ENCODE results near the gene LRRC8E.
"Not testable (repeated sequence)": the region's sequence is repeated elsewhere in the genome, so short reads cannot be mapped to it uniquely, and the experiment has no call there.

Gene LRRC8E

DNA sequence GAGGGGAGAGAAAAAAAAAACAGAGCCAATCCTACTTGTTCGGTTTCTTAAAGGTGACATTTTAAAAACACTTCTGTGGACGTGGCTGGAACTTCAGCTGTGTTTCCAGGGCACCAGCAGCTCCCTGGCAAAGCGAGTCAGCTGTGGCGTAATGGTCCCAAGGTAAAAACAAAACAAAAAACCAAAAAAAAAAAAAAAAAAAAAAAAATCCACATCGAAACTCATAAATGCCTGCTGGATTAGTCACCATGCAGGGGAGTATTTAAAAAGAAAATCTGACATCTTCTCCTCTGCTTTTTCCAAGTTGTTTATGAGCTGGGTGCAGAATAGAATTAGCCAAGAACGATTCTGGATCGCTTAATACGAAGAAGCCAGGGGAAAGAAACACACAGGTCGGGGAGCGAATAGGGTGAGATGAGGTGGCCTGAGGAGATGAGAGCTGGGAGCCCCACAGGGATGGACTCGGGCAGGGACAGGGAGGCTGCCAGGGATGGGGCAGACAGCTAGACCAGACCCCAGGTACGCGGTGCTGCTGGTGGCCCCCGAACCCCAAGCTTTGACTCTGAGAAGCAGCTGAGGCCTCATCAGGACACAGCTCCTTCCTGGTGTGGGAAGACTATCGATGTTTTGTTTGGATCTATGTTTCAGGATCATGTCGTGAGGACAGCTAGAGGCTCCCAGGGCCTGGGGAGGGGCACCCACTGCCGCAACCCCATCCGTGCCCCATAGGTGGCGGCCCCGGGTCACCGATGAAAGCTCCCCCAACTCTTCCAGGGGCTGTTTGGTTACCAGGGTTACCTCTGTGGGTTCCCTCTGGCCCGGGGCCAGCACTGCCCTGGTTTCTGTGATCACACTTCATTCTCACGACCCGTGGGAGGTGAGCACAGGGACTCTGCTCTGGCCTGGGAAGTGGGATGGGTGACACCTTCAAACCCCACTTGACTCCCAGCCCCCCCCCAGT is 40.7 kb downstream of the LRRC8E start:
- DNase-seq (ENCODE audit: low read depth) = peak; percentile 89
- TF ChIP-seq, protein P1, sequence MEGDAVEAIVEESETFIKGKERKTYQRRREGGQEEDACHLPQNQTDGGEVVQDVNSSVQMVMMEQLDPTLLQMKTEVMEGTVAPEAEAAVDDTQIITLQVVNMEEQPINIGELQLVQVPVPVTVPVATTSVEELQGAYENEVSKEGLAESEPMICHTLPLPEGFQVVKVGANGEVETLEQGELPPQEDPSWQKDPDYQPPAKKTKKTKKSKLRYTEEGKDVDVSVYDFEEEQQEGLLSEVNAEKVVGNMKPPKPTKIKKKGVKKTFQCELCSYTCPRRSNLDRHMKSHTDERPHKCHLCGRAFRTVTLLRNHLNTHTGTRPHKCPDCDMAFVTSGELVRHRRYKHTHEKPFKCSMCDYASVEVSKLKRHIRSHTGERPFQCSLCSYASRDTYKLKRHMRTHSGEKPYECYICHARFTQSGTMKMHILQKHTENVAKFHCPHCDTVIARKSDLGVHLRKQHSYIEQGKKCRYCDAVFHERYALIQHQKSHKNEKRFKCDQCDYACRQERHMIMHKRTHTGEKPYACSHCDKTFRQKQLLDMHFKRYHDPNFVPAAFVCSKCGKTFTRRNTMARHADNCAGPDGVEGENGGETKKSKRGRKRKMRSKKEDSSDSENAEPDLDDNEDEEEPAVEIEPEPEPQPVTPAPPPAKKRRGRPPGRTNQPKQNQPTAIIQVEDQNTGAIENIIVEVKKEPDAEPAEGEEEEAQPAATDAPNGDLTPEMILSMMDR (conservative IDR thresholded peaks at IDR 0.05; ENCODE audit: low read length) = peak; percentile 42
- H3K4me3 ChIP-seq (ENCODE audit: low read length) = no peak overlapping the region

DNA sequence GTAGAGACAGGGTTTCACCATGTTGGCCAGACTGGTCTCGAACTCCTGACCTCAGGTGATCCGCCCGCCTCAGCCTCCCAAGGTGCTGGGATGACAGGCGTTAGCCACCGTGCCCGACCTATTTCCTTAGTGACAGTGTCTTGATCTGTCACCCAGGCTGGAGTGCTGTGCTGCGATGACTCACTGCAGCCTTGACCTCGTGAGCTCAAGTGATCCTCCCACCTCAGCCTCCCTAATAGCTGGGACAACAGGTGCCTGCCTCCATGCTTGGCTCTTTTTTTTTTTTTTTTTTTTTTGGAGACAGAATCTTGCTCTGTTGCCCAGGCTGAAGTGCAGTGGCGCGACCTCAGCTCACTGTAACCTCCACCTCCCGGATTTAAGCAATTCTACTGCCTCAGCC is 41.7 kb downstream of the LRRC8E start:
- H3K4me3 ChIP-seq (ENCODE audit: low read length); DNase-seq (ENCODE audit: low read depth): not testable (repeated sequence)

DNA sequence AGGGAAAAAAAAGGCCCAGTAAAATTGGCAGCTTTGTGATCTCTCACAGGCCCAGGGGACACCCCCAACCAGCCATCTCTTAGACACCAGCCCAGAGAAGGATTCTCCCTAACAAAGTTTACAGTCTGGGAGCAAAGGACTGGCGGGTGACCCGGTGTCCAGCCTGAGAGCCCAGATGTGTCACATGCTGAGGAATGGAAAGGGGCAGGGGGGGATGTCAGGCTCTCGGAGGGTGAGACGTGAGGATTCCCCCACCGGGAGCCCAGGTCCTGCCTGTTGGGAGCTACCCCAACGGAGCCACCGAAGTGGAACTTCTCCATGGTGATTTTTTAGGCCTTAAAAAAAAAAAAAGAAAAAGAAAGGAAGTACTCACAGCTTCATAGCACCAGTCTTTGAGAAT is 42.5 kb downstream of the LRRC8E start:
- H3K4me3 ChIP-seq (ENCODE audit: low read length) = no peak overlapping the region
- DNase-seq (ENCODE audit: low read depth) = no peak
- TF ChIP-seq, protein P1 (conservative IDR thresholded peaks at IDR 0.05; ENCODE audit: low read length) = no peak

DNA sequence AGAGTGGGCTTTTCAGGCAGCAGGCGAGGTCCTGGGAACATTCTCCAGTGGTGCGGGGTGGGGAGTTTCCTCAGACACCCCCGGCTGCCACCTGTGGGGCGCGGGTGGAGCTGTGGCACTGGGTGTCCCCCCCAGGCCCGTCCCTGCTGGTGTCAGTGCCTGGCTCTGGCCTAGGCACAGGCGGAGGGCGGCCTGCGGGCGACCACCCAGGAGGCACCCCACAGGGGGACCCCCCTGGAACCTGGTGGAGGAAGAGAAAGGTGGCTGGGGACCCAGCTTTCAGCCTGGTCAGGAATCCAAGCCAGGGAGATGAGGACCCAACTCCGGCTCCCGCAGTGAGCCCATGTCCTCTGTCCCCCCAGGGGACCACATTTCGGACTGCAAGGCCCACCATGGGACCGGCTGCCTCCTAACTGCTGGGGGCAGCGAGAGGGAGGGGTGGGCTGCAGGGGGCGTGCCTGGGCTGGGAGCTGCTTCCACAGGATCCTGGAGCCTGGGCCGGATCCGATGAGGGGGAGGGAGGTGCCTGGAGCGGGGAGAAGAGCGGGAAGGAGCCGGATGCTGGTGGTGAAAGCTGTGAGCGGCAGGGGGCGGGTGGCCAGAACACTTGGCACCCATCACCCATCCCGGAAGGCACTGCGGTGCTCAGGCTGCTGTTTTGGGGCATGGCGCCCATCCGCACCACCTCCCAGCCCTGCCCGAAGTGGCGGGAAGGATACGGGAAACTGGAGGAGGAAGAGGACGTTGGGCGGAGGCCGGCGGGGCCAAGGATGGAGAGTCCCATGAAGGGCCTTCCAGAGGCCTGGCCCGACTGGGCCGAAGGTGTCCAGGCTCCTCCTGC is 43.1 kb downstream of the LRRC8E start:
- no peak for DNase-seq (ENCODE audit: low read depth)
- no peak overlapping the region for H3K4me3 ChIP-seq (ENCODE audit: low read length)
- TF ChIP-seq, protein P1 (conservative IDR thresholded peaks at IDR 0.05; ENCODE audit: low read length) = no peak

DNA sequence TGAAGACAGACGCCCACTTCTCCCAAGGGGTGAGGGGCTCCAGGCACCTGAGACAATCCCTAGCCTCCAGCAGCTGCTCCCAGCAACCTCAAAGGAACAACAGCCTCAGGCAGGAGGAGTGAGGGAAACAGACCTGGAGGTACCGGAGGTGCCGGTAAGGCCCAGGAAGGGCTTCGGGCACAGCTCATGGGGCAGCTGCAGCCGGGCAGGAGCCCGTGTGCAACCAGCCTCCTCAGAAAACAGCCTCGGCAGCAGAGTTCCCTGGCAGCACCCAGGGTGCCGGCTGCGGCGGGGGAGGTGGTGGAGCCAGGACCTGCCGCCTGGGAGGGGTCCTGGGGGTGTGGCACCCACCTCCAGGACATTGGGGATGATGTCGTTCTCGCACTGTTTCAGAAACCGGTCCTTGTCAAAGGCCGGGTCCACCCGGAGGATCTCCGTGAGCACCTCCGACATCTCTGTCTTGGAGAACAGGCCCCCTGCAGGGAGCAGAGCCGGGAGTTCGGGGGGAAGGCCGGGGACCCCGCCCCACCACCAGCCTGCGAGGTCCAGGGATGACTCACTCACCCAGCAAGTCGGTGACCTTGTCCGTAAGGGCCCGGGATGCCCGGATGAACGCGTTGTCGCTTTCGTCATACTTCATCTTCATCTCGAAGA is 44.1 kb downstream of the LRRC8E start:
- H3K4me3 ChIP-seq (ENCODE audit: low read length) = no peak overlapping the region
- TF ChIP-seq, protein P1 (conservative IDR thresholded peaks at IDR 0.05; ENCODE audit: low read length) = no peak
- DNase-seq (ENCODE audit: low read depth) = no peak

DNA sequence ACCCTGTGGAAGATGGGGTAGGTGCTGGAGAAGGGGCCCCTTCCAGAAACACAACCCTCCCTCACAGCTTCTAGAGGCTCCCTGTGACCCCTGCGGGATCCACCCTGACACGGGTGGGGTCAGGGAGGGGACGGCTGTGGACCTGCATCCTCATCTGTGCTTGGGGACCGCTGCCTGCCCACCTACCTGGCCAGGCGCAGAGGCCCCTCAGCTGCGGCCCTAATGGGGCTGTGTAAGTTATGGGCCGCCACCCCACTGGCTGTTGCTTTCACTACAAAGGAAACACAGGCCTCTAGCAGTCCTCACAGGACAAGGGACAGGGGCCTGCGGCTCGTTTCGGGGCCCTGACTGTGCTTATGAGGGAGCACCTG is 44.6 kb downstream of the LRRC8E start:
- H3K4me3 ChIP-seq (ENCODE audit: low read length) = no peak overlapping the region
- TF ChIP-seq, protein P1 (conservative IDR thresholded peaks at IDR 0.05; ENCODE audit: low read length) = no peak
- no peak for DNase-seq (ENCODE audit: low read depth)

DNA sequence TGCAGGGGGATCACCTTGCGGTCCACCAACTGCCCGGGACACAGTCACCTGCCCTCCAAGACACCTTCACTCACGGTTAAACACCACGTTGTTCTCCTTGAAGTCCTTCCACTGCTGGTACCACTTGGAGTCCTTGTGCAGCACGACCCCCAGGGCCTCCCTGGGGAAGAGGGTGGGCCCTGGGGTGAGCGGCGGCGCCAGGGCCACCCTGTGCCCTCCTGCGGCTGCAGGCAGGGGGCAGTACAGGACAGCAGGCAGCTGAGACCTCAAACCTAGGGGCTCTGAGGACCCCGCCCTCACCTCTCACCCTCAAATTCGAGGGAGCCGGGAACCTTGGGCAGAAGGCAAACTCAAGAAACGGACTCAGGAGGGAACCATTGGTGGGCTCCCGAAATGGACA is 45.1 kb downstream of the LRRC8E start:
- no peak for DNase-seq (ENCODE audit: low read depth)
- TF ChIP-seq, protein P1 (conservative IDR thresholded peaks at IDR 0.05; ENCODE audit: low read length) = 0 out of 2 replicates have a peak, but pooled peaks have one; percentile 7
- no peak overlapping the region for H3K4me3 ChIP-seq (ENCODE audit: low read length)
